Body of pancreas (tissue), 4 donors: ENCODE data around the gene SYT9.

Source experiments
- CTCF ChIP-seq, 7 experiments: fragments of 450-650 bp in 4 of 7; fragments of 200-600 bp in 3 of 7; sonication (generic) in 3 of 7; IDR thresholded peaks; one replicate each; pipeline ENCODE4 v1.5.1; 2016 to 2019; ENCODE audit warnings: antibody characterized with exemption in 7 of 7
- POLR2A ChIP-seq, 3 donors: fragments of 450-650 bp; IDR thresholded peaks; one replicate each; pipeline ENCODE4 v1.6.1; 2016; ENCODE audit warnings: antibody characterized with exemption in 3 of 3, mild to moderate bottlenecking in 2 of 3

DNA sequence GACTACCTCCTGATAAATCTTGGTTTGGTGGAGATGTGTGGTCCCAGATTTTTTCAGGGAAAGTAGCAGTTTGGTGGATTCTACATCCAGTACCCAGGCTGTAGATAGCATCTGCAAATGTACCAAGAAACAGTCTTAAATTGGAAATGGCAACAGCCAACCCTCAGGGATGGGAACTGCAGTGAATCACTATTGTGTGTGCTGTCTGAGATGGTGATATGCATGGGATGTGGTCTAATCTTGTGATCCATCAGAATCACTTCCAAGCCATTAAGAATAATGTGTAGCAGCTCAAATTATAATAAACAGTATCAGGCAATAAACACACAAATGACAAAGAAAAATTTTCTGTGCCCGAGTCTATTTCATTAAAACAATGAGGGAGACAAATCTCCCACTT is 237.0 kb downstream of the SYT9 start:
- no peak for TF ChIP-seq CTCF (IDR thresholded peaks at IDR 0.05)
- no peak for TF ChIP-seq POLR2A (IDR thresholded peaks at IDR 0.05)
